DMS 273 treated with DMSO at 0.1 percent for 48 hours (cell line): ENCODE measurements around the gene PCDHA4.
"Not testable (repeated sequence)": the region's sequence is repeated elsewhere in the genome, so short reads cannot be mapped to it uniquely, and the experiment has no call there.

Experiments used
- DNase-seq: peaks from one replicate; lab custom pipeline; 2025; lab: John Stamatoyannopoulos, UW

PCDHA4 gene

GRCh38 chr5:140821375-140822280, 14.8 kb downstream of the PCDHA4 start, which contains the start of gene PCDHA5:
Gene PCDHA5, plus strand, starts transcription at chr5:140821613.
- DNase-seq: no peak

DNA sequence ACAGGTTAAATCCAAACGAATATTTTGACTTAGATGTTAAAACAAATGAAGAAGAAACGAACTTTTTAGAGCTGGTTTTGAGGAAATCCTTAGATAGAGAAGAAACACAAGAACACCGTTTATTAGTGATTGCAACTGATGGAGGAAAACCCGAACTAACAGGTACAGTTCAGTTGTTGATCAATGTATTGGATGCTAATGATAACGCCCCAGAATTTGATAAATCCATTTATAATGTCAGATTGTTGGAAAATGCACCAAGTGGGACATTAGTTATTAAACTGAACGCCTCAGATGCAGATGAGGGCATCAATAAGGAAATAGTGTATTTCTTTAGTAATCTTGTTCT, 15.4 kb downstream of the PCDHA4 start:
- DNase-seq: no peak

- DNase-seq: not testable (repeated sequence)
These were observed 16.1 kb downstream of the PCDHA4 start for GRCh38 chr5:140822969-140823368.

GRCh38 chr5:140823475-140823874, 16.6 kb downstream of the PCDHA4 start:
- no peak for DNase-seq

DNA sequence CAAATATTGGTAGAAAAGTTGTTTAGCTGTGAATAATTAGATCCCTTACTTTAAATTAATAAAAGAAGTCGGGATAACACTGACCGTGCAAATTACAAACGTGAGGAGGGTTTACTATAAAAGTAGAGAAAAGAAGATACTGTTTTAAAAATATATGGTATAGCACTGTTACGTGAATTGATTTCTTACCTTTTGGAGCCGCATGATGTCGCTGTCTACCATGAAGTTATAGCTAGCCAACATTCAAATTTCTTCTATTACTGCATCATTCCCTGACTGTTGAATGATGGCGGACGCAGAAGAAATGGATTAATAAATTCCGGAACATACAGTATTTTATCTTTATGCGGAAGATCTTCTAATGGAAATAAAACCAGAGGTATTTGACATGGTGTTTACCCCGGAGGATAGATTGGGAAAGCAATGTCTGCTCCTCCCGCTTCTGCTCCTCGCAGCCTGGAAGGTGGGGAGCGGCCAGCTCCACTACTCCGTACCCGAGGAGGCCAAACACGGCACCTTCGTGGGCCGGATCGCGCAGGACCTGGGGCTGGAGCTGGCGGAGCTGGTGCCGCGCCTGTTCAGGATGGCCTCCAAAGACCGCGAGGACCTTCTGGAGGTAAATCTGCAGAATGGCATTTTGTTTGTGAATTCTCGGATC, 21.0 kb downstream of the PCDHA4 start, which contains the start of gene PCDHA6:
Gene PCDHA6, plus strand, starts transcription at position 257 of the 658 bp plus-strand sequence. Its CDS starts 132 bp downstream, at position 389.
- no peak for DNase-seq

DNA sequence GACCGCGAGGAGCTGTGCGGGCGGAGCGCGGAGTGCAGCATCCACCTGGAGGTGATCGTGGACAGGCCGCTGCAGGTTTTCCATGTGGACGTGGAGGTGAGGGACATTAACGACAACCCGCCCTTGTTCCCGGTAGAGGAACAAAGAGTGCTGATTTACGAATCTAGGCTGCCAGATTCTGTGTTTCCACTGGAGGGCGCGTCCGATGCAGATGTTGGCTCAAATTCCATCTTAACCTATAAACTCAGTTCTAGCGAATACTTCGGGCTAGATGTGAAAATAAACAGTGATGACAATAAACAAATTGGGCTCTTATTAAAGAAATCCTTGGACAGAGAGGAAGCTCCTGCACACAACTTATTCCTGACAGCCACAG, 21.5 kb downstream of the PCDHA4 start:
- DNase-seq: no peak

DNA sequence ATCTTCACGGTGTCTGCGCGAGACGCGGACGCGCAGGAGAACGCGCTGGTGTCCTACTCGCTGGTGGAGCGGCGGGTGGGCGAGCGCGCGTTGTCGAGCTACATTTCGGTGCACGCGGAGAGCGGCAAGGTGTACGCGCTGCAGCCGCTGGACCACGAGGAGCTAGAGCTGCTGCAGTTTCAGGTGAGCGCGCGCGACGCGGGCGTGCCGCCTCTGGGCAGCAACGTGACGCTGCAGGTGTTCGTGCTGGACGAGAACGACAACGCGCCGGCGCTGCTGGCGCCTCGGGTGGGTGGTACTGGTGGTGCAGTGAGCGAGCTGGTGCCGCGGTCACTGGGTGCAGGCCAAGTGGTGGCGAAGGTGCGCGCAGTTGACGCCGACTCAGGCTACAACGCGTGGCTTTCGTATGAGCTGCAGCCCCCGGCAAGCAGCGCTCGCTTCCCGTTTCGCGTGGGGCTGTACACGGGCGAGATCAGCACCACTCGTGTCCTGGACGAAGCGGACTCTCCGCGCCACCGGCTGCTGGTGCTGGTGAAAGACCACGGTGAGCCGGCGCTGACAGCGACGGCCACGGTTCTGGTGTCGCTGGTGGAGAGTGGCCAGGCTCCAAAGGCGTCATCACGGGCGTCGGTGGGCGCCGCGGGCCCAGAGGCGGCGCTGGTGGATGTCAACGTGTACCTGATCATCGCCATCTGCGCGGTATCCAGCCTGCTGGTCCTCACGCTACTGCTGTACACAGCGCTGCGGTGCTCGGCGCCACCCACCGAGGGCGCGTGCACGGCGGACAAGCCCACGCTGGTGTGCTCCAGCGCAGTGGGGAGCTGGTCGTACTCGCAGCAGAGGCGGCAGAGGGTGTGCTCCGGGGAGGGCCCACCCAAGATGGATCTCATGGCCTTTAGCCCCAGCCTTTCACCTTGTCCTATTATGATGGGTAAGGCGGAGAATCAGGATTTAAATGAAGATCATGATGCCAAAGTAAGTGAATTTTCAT, 22.9 kb downstream of the PCDHA4 start:
- not testable (repeated sequence) for DNase-seq

DNA sequence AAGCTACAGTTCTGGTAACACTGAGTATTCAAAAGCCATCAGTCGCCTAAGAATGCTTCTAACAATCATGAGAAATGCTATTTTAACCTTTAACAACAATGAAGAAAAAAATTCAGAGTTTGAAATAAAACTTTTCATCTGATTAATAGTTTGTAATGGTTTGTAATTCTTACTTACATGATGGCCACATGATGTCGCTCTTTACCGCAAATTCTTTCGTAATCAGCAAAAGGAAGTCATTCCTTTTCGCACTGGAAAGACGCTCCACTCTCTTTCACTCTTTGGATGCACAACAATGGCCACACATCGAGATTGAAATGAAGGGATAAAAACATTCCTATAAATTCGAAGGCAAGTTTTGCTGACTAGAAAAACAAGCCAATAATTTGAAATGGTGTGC, 27.1 kb downstream of the PCDHA4 start, which contains the start of gene PCDHA7:
Gene PCDHA7, plus strand, starts transcription at position 277 of the 400 bp plus-strand sequence. Its CDS starts 115 bp downstream, at position 392.
- no peak for DNase-seq

DNA sequence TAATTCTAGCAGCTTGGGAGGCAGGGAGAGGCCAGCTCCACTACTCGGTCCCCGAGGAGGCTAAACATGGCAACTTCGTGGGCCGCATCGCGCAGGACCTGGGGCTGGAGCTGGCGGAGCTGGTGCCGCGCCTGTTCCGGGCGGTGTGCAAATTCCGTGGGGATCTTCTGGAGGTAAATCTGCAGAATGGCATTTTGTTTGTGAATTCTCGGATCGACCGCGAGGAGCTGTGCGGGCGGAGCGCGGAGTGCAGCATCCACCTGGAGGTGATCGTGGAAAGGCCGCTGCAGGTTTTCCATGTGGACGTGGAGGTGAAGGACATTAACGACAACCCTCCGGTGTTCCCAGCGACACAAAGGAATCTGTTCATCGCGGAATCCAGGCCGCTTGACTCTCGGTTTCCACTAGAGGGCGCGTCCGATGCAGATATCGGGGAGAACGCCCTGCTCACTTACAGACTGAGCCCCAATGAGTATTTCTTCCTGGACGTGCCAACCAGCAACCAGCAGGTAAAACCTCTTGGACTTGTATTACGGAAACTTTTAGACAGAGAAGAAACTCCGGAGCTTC, 27.7 kb downstream of the PCDHA4 start:
- DNase-seq: not testable (repeated sequence)

DNA sequence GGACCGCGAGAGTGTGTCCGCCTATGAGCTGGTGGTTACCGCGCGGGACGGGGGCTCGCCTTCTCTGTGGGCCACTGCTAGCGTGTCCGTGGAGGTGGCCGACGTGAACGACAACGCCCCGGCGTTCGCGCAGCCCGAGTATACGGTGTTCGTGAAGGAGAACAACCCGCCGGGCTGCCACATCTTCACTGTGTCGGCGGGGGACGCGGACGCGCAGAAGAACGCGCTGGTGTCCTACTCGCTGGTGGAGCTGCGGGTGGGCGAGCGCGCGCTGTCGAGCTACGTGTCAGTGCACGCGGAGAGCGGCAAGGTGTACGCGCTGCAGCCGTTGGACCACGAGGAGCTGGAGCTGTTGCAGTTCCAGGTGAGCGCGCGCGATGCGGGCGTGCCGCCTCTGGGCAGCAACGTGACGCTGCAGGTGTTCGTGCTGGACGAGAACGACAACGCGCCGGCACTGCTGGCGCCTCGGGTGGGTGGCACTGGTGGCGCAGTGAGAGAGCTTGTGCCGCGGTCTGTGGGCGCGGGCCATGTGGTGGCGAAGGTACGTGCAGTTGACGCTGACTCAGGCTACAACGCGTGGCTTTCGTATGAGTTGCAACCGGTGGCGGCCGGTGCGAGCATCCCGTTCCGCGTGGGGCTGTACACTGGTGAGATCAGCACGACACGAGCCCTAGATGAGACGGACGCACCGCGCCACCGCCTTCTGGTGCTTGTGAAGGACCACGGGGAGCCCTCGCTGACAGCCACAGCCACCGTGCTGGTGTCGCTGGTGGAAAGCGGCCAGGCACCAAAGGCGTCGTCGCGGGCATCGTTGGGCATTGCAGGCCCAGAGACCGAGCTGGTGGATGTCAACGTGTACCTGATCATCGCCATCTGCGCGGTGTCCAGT, 29.0 kb downstream of the PCDHA4 start:
- no peak for DNase-seq

DNA sequence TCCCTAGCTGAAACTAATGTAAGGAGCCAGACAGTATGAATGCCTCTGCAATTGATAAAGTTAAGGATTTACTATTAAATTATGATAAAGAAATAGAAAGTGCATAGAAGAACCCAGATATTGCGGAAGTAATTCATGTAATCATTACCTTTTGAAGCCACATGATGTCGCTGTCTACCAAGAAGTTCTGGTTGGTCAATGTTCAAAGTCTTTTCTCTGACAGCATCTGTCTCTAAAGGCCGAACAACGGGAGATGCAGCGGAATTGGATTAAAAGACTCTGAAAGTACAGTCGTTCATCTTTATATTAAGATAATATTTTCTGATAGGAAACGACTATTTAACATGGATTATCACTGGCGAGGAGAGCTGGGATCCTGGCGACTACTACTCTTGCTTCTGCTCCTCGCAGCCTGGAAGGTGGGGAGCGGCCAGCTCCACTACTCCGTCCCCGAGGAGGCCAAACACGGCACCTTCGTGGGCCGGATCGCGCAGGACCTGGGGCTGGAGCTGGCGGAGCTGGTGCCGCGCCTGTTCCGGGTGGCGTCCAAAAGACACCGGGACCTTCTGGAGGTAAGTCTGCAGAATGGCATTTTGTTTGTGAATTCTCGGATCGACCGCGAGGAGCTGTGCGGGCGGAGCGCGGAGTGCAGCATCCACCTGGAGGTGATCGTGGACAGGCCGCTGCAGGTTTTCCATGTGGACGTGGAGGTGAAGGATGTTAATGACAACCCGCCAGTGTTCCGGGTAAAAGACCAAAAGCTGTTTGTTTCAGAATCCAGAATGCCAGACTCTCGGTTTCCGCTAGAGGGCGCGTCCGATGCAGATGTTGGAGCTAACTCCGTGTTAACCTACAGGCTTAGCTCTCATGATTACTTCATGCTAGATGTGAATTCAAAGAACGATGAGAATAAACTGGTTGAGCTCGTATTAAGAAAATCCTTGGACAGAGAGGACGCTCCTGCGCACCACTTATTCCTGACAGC, 34.4 kb downstream of the PCDHA4 start, which contains the start of gene PCDHA8:
Gene PCDHA8, plus strand, starts transcription at position 210 of the 985 bp plus-strand sequence. Its CDS starts 135 bp downstream, at position 345.
- no peak for DNase-seq

DNA sequence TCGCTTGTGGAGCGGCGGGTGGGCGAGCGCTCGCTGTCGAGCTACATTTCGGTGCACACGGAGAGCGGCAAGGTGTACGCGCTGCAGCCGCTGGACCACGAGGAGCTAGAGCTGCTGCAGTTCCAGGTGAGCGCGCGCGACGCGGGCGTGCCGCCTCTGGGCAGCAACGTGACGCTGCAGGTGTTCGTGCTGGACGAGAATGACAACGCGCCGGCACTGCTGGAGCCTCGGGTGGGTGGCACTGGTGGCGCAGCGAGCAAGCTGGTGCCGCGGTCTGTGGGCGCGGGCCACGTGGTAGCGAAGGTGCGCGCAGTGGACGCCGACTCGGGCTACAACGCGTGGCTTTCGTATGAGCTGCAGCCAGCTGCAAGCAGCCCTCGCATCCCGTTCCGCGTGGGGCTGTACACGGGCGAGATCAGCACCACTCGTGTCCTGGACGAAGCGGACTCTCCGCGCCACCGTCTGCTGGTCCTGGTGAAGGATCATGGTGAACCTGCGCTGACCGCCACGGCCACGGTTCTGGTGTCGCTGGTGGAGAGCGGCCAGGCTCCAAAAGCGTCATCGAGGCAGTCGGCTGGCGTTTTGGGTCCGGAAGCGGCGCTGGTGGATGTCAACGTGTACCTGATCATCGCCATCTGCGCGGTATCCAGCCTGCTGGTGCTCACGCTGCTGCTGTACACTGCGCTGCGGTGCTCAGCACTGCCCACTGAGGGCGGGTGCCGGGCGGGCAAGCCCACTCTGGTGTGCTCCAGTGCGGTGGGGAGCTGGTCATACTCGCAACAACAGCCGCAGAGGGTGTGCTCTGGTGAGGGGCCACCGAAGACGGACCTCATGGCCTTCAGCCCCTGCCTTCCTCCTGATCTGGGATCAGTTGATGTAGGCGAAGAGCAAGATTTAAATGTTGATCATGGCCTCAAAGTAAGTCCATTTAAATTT, 36.2 kb downstream of the PCDHA4 start:
- DNase-seq: no peak

DNA sequence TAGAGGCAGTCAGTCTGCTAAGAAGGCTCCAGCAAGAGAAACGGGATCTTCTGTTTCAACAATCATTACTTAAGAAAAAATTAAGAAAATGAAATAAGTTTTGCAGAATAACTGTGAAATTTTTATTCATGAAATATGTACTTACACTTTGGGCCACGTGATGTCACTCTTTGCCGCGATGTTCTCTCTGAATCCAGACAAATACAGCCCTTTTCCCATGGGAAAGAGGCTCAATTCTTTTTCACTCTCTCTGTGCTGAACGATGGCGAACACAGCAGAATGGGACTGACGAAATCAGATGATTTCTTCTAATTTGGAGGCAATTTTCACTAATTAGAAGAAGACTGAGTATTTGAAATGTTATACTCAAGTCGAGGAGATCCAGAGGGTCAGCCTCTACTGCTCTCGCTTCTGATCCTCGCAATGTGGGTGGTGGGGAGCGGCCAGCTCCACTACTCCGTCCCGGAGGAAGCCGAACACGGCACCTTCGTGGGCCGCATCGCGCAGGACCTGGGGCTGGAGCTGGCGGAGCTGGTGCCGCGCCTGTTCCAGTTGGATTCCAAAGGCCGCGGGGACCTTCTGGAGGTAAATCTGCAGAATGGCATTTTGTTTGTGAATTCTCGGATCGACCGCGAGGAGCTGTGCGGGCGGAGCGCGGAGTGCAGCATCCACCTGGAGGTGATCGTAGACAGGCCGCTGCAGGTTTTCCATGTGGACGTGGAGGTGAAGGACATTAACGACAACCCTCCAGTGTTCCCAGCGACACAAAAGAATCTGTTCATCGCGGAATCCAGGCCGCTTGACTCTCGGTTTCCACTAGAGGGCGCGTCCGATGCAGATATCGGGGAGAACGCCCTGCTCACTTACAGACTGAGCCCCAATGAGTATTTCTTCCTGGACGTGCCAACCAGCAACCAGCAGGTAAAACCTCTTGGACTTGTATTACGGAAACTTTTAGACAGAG, 41.6 kb downstream of the PCDHA4 start, which contains the start of gene PCDHA9:
Gene PCDHA9, plus strand, starts transcription at position 244 of the 964 bp plus-strand sequence. Its CDS starts 114 bp downstream, at position 358.
- not testable (repeated sequence) for DNase-seq

GRCh38 chr5:140849831-140850634, 43.2 kb downstream of the PCDHA4 start:
- DNase-seq: not testable (repeated sequence)
